HepG2 (cell line): ENCODE results near the gene CCDC50. TPM values are rescaled to one million over a fixed set of nuclear protein-coding genes. Genes with fewer than 3 reads are reported as not detected.

Source experiments
- ATF3 ChIP-seq: sonication (generic); formaldehyde crosslinking; IDR thresholded peaks from 2 replicates; pipeline ENCODE4 v1.4.0; 2020; ENCODE audit warnings: missing genetic modification reagents
- CBX5 ChIP-seq: sonication (generic); formaldehyde crosslinking; IDR thresholded peaks from 2 replicates; pipeline ENCODE4 v1.4.0; 2020; ENCODE audit warnings: missing genetic modification reagents, borderline replicate concordance
- EED ChIP-seq: sonication (generic); formaldehyde crosslinking; IDR thresholded peaks from 2 replicates; pipeline ENCODE4 v1.5.0; 2020; ENCODE audit warnings: mild to moderate bottlenecking, missing genetic modification reagents
- GATAD1 ChIP-seq: IDR thresholded peaks from 2 replicates; pipeline ENCODE4 v1.6.1; 2016; ENCODE audit warnings: missing genetic modification reagents, missing compliant biosample characterization
- GFI1 ChIP-seq: sonication (generic); formaldehyde crosslinking; IDR thresholded peaks from 2 replicates; pipeline ENCODE4 v1.5.0; 2020; ENCODE audit warnings: missing genetic modification reagents, mild to moderate bottlenecking, borderline replicate concordance
- HDAC6 ChIP-seq: fragments of 200-600 bp; sonication (generic); IDR thresholded peaks from 2 replicates; pipeline ENCODE4 v1.7.0; 2017; ENCODE audit warnings: mild to moderate bottlenecking, antibody characterized with exemption, low read length, low read depth
- HMG20B ChIP-seq: conservative IDR thresholded peaks from 2 replicates; pipeline ENCODE4 v1.6.1; 2016; ENCODE audit warnings: missing genetic modification reagents, missing compliant biosample characterization
- HOXD1 ChIP-seq: sonication (generic); formaldehyde crosslinking; IDR thresholded peaks from 2 replicates; pipeline ENCODE4 v1.5.0; 2020; ENCODE audit warnings: missing genetic modification reagents
- KMT2A ChIP-seq: sonication (generic); formaldehyde crosslinking; IDR thresholded peaks from 2 replicates; pipeline ENCODE4 v1.4.0; 2020; ENCODE audit warnings: missing genetic modification reagents
- KMT2B ChIP-seq: IDR thresholded peaks from 2 replicates; pipeline ENCODE4 v1.6.1; 2016; ENCODE audit warnings: missing genetic modification reagents, missing compliant biosample characterization
- MEIS1 ChIP-seq: sonication (generic); formaldehyde crosslinking; IDR thresholded peaks from 2 replicates; pipeline ENCODE4 v1.9.0; 2021; ENCODE audit warnings: mild to moderate bottlenecking, missing genetic modification reagents, moderate library complexity, borderline replicate concordance
- PAF1 ChIP-seq: IDR thresholded peaks from 2 replicates; pipeline ENCODE4 v1.6.1; 2016; ENCODE audit warnings: missing genetic modification reagents, missing compliant biosample characterization
- RAD21 ChIP-seq: fragments of 450-650 bp; formaldehyde crosslinking; IDR thresholded peaks from 2 replicates; pipeline ENCODE4 v1.5.0; 2020; ENCODE audit warnings: mild to moderate bottlenecking
- RARG ChIP-seq: sonication (generic); formaldehyde crosslinking; IDR thresholded peaks from 2 replicates; pipeline ENCODE4 v1.4.0; 2020; ENCODE audit warnings: low read depth, mild to moderate bottlenecking, missing genetic modification reagents
- RFX1 ChIP-seq: fragments of 450-650 bp; IDR thresholded peaks from 2 replicates; pipeline ENCODE4 v1.6.1; 2017
- RFXANK ChIP-seq: IDR thresholded peaks from 2 replicates; pipeline ENCODE4 v1.6.1; 2016
- SCMH1 ChIP-seq: sonication (generic); formaldehyde crosslinking; IDR thresholded peaks from 2 replicates; pipeline ENCODE4 v1.9.0; 2021; ENCODE audit warnings: missing genetic modification reagents, mild to moderate bottlenecking, borderline replicate concordance
- TMF1 ChIP-seq: sonication (generic); formaldehyde crosslinking; IDR thresholded peaks from 2 replicates; pipeline ENCODE4 v1.8.1; 2022; ENCODE audit warnings: low read depth, missing genetic modification reagents
- ZBTB1 ChIP-seq: sonication (generic); formaldehyde crosslinking; IDR thresholded peaks from 2 replicates; pipeline ENCODE4 v1.4.0; 2020; ENCODE audit warnings: missing genetic modification reagents, borderline replicate concordance
- ZFX ChIP-seq: sonication (generic); formaldehyde crosslinking; IDR thresholded peaks from 2 replicates; pipeline ENCODE4 v1.4.0; 2020; ENCODE audit warnings: mild to moderate bottlenecking, low read depth, missing genetic modification reagents, moderate library complexity
- ZKSCAN5 ChIP-seq: sonication (generic); formaldehyde crosslinking; IDR thresholded peaks from 2 replicates; pipeline ENCODE4 v1.5.1; 2020; ENCODE audit warnings: mild to moderate bottlenecking, missing genetic modification reagents
- ZNF121 ChIP-seq: sonication (generic); formaldehyde crosslinking; IDR thresholded peaks from 2 replicates; pipeline ENCODE4 v1.5.0; 2020; ENCODE audit warnings: mild to moderate bottlenecking, missing genetic modification reagents
- ZNF781 ChIP-seq: sonication (generic); formaldehyde crosslinking; IDR thresholded peaks from 2 replicates; pipeline ENCODE4 v1.5.1; 2020; ENCODE audit warnings: borderline replicate concordance, mild to moderate bottlenecking, missing genetic modification reagents; ENCODE audit errors: not compliant biosample characterization
- polyA plus RNA-seq, 8 experiments: library from polyadenylated mRNA; depleted of rRNA in 3 of 8; stranded (reverse) in 7 of 8; unstranded in 1 of 8; fragments of >200 nt; fragmentation: Illumina TruSeq in 4 of 8; extraction: Trizol in 4 of 8; gene quantifications; 2 replicates each; pipeline versions ENCODE4 v1.2.1 to v1.2.3, GENCODE V29; 2011 to 2016; ENCODE audit warnings: low read depth in 4 of 8, missing spikeins in 1 of 8, mixed read lengths in 1 of 8; ENCODE audit not compliant: insufficient read depth in 1 of 8
- total RNA-seq, 5 experiments: library from RNA; depleted of rRNA; stranded (reverse); fragments of >200 nt; fragmentation: Illumina TruSeq; extraction: Trizol; gene quantifications; 2 replicates each; pipeline ENCODE4 v1.2.3, GENCODE V29; 2016; ENCODE audit warnings: low read depth in 1 of 5
- TF ChIP-seq, protein P1 (sequence below): sonication (generic); formaldehyde crosslinking; IDR thresholded peaks from 2 replicates; pipeline ENCODE4 v1.8.1; 2023; ENCODE audit warnings: missing genetic modification reagents, mild to moderate bottlenecking, borderline replicate concordance
- TF ChIP-seq, protein P2 (sequence below): sonication (generic); formaldehyde crosslinking; IDR thresholded peaks from 2 replicates; pipeline ENCODE4 v1.4.0; 2020; ENCODE audit warnings: low read depth, mild to moderate bottlenecking, missing genetic modification reagents
- TF ChIP-seq, protein P3 (sequence below): sonication (generic); formaldehyde crosslinking; conservative IDR thresholded peaks from 2 replicates; pipeline ENCODE4 v1.4.0; 2020; ENCODE audit warnings: missing genetic modification reagents
- TF ChIP-seq, protein P4 (sequence below): sonication (generic); formaldehyde crosslinking; conservative IDR thresholded peaks from 2 replicates; pipeline ENCODE4 v1.8.0; 2022; ENCODE audit warnings: missing genetic modification reagents

Gene CCDC50
- total and polyA plus RNA-seq, 2 of the 13 experiments (the other 11 are each of a cell fraction or from before 2014, with no cell fraction given) = 47.6 to 66.4 TPM

- TF ChIP-seq EED (CRISPR knock-in tag) (peak; percentile 80; the same call in 1 of the 2 replicates), ZNF781 (CRISPR knock-in tag) (peak; percentile 45), HDAC6 (no peak), KMT2B (CRISPR knock-in tag) (peak; percentile 92), ZFX (CRISPR knock-in tag) (peak; percentile 86), HMG20B (CRISPR knock-in tag) (no peak), GFI1 (CRISPR knock-in tag) (no peak), HOXD1 (CRISPR knock-in tag) (peak; percentile 58; the same call in 1 of the 2 replicates), ZBTB1 (CRISPR knock-in tag) (no peak), CBX5 (peak; percentile 78; the same call in 1 of the 2 replicates), KMT2A (peak; percentile 92; the same call in 1 of the 2 replicates), ATF3 (CRISPR knock-in tag) (0 out of 2 replicates have a peak, but pooled peaks have one; percentile 35), RARG (no peak), TMF1 (CRISPR knock-in tag) (peak; percentile 61; the same call in 1 of the 2 replicates), ZNF121 (CRISPR knock-in tag) (no peak), RAD21 (CRISPR knock-in tag) (peak; percentile 56), MEIS1 (no peak; the same call in 1 of the 2 replicates), RFX1 (no peak), RFXANK (CRISPR knock-in tag) (peak; percentile 63; the same call in 1 of the 2 replicates), GATAD1 (CRISPR knock-in tag) (peak; percentile 81), SCMH1 (no peak), PAF1 (no peak), ZKSCAN5 (0 out of 2 replicates have a peak, but pooled peaks have one; percentile 16)
- TF ChIP-seq, protein P1, sequence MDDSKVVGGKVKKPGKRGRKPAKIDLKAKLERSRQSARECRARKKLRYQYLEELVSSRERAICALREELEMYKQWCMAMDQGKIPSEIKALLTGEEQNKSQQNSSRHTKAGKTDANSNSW (CRISPR knock-in tag) = no peak
- TF ChIP-seq, protein P2, sequence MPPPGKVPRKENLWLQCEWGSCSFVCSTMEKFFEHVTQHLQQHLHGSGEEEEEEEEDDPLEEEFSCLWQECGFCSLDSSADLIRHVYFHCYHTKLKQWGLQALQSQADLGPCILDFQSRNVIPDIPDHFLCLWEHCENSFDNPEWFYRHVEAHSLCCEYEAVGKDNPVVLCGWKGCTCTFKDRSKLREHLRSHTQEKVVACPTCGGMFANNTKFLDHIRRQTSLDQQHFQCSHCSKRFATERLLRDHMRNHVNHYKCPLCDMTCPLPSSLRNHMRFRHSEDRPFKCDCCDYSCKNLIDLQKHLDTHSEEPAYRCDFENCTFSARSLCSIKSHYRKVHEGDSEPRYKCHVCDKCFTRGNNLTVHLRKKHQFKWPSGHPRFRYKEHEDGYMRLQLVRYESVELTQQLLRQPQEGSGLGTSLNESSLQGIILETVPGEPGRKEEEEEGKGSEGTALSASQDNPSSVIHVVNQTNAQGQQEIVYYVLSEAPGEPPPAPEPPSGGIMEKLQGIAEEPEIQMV (CRISPR knock-in tag) = no peak; the same call in 1 of the 2 replicates
- TF ChIP-seq, protein P3, sequence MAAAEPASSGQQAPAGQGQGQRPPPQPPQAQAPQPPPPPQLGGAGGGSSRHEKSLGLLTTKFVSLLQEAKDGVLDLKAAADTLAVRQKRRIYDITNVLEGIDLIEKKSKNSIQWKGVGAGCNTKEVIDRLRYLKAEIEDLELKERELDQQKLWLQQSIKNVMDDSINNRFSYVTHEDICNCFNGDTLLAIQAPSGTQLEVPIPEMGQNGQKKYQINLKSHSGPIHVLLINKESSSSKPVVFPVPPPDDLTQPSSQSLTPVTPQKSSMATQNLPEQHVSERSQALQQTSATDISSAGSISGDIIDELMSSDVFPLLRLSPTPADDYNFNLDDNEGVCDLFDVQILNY = no peak
- TF ChIP-seq, protein P4, sequence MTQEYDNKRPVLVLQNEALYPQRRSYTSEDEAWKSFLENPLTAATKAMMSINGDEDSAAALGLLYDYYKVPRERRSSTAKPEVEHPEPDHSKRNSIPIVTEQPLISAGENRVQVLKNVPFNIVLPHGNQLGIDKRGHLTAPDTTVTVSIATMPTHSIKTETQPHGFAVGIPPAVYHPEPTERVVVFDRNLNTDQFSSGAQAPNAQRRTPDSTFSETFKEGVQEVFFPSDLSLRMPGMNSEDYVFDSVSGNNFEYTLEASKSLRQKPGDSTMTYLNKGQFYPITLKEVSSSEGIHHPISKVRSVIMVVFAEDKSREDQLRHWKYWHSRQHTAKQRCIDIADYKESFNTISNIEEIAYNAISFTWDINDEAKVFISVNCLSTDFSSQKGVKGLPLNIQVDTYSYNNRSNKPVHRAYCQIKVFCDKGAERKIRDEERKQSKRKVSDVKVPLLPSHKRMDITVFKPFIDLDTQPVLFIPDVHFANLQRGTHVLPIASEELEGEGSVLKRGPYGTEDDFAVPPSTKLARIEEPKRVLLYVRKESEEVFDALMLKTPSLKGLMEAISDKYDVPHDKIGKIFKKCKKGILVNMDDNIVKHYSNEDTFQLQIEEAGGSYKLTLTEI (CRISPR knock-in tag) = no peak
Measured at GRCh38 chr3:191328962-191329653, at the start of gene CCDC50 (continued).
